Measurements from ENCODE around the gene TEX2.
A peak's percentile ranks its signal among the peaks of the same experiment; 100 is the strongest.
"Not testable (repeated sequence)": the region's sequence is repeated elsewhere in the genome, so short reads cannot be mapped to it uniquely, and the experiment has no call there.

TEX2 gene

GRCh38 chr17:64242633-64243032 lies 20.4 kb downstream of the TEX2 start:
- no peak overlapping the region for H2BK5ac ChIP-seq (ENCODE audit: low read length)
- H3K27me3 ChIP-seq (ENCODE audit: insufficient read depth, low read length, poor library complexity) = no peaks in the 10 kb centered on the region
- H2BK15ac ChIP-seq (replicated peaks; ENCODE audit: low read depth) = no peak overlapping the region
- no peak overlapping the region for H4K8ac ChIP-seq (ENCODE audit: low read depth, low read length)
- H2BK120ac ChIP-seq (ENCODE audit: low read depth, low read length) = no peak overlapping the region
- H3K23ac ChIP-seq (ENCODE audit: low read length) = no peak overlapping the region
- no peak overlapping the region for H3K27ac ChIP-seq (ENCODE audit: low read depth, low read length)
- H3K79me1 ChIP-seq (ENCODE audit: low read length) = no peaks in the 10 kb centered on the region
- no peak overlapping the region for H3K4me3 ChIP-seq (ENCODE audit: low read length)
- no peak overlapping the region for H3K56ac ChIP-seq (ENCODE audit: low read length)
- no CpG with 5 or more reads among the region's 7 CpGs for whole genome bisulfite sequencing (ENCODE audit: extremely low coverage, insufficient coverage, low lambda C conversion rate)
- H2AK5ac ChIP-seq (ENCODE audit: low read length) = no peak overlapping the region
- H3K79me2 ChIP-seq (ENCODE audit: control insufficient read depth, insufficient read depth, low read length) = no peaks in the 10 kb centered on the region
- no peak overlapping the region for H3K18ac ChIP-seq (ENCODE audit: low read length)
- no peak overlapping the region for H3K9ac ChIP-seq (ENCODE audit: low read length)
- H4K5ac ChIP-seq (ENCODE audit: low read length) = no peak overlapping the region
- H3K4me2 ChIP-seq (ENCODE audit: low read length) = no peak overlapping the region
- no peak for DNase-seq
- no peak overlapping the region for H3K4ac ChIP-seq (ENCODE audit: low read depth, low read length)
- H3K4me1 ChIP-seq (ENCODE audit: control insufficient read depth, low read depth, low read length) = peaks cover 10% of the 10 kb centered on the region
- no peaks in the 10 kb centered on the region for H3K36me3 ChIP-seq (ENCODE audit: control insufficient read depth, insufficient read depth, low read length)

GRCh38 chr17:64240741-64241347 lies 22.2 kb downstream of the TEX2 start:
- peak; percentile 48 for DNase-seq
- Histone ChIP-seq H3K23ac (ENCODE audit: low read length) (no peak overlapping the region), H3K79me2 (ENCODE audit: control insufficient read depth, insufficient read depth, low read length) (no peaks in the 10 kb centered on the region), H2BK120ac (ENCODE audit: low read depth, low read length) (no peak overlapping the region), H3K4me2 (ENCODE audit: low read length) (no peak overlapping the region), H2BK5ac (ENCODE audit: low read length) (no peak overlapping the region), H4K8ac (ENCODE audit: low read depth, low read length) (no peak overlapping the region), H3K18ac (ENCODE audit: low read length) (no peak overlapping the region), H3K27ac (ENCODE audit: low read depth, low read length) (no peak overlapping the region), H3K4me1 (ENCODE audit: control insufficient read depth, low read depth, low read length) (peaks cover 12% of the 10 kb centered on the region), H3K36me3 (ENCODE audit: control insufficient read depth, insufficient read depth, low read length) (no peaks in the 10 kb centered on the region), H3K4ac (ENCODE audit: low read depth, low read length) (peak overlapping the region; percentile 63), H3K9ac (ENCODE audit: low read length) (no peak overlapping the region), H4K5ac (ENCODE audit: low read length) (no peak overlapping the region), H3K79me1 (ENCODE audit: low read length) (no peaks in the 10 kb centered on the region), H3K27me3 (ENCODE audit: insufficient read depth, low read length, poor library complexity) (no peaks in the 10 kb centered on the region), H3K56ac (ENCODE audit: low read length) (no peak overlapping the region), H2AK5ac (ENCODE audit: low read length) (no peak overlapping the region), H3K4me3 (ENCODE audit: low read length) (no peak overlapping the region), H2BK15ac (replicated peaks; ENCODE audit: low read depth) (no peak overlapping the region)
- no CpG with 5 or more reads among the region's 8 CpGs for WGBS (ENCODE audit: extremely low coverage, insufficient coverage, low lambda C conversion rate)

DNA sequence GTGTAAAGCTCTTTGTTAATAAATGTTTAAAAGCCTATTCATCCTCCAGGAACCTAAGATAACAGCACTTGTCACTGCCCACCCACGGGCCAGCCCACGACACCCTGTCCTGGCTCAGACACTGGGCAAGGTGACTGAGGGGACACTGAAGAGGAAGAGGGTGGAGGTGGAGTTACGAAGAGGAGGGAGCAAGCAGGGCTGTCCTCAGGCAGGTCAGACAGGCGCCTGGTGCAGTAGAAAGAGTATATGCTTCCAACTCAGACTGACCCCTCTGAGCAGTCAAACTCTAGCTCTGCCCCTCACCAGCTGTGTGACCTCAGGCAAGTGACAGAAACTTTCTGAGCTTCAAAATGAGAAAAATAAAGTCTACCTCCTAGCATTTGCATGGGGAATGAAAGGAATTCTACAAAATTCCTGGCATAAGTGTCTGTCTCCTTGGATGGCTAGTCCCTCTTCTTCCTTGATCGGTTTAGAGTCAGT lies 22.8 kb downstream of the TEX2 start:
- Histone ChIP-seq H3K79me2 (ENCODE audit: control insufficient read depth, insufficient read depth, low read length) (no peaks in the 10 kb centered on the region), H3K27me3 (ENCODE audit: insufficient read depth, low read length, poor library complexity) (no peaks in the 10 kb centered on the region), H4K8ac (ENCODE audit: low read depth, low read length) (no peak overlapping the region), H3K4ac (ENCODE audit: low read depth, low read length) (no peak overlapping the region), H2BK5ac (ENCODE audit: low read length) (no peak overlapping the region), H3K27ac (ENCODE audit: low read depth, low read length) (peak overlapping the region; percentile 3), H3K18ac (ENCODE audit: low read length) (no peak overlapping the region), H3K79me1 (ENCODE audit: low read length) (no peaks in the 10 kb centered on the region), H2BK15ac (replicated peaks; ENCODE audit: low read depth) (no peak overlapping the region), H3K4me3 (ENCODE audit: low read length) (no peak overlapping the region), H3K9ac (ENCODE audit: low read length) (no peak overlapping the region), H3K36me3 (ENCODE audit: control insufficient read depth, insufficient read depth, low read length) (no peaks in the 10 kb centered on the region), H3K4me2 (ENCODE audit: low read length) (no peak overlapping the region), H2BK120ac (ENCODE audit: low read depth, low read length) (no peak overlapping the region), H3K4me1 (ENCODE audit: control insufficient read depth, low read depth, low read length) (peaks cover 12% of the 10 kb centered on the region), H4K5ac (ENCODE audit: low read length) (no peak overlapping the region), H3K23ac (ENCODE audit: low read length) (no peak overlapping the region), H3K56ac (ENCODE audit: low read length) (no peak overlapping the region), H2AK5ac (ENCODE audit: low read length) (no peak overlapping the region)
- WGBS (ENCODE audit: extremely low coverage, insufficient coverage, low lambda C conversion rate) = no CpG with 5 or more reads among the region's 5 CpGs
- DNase-seq = peak; percentile 81

DNA sequence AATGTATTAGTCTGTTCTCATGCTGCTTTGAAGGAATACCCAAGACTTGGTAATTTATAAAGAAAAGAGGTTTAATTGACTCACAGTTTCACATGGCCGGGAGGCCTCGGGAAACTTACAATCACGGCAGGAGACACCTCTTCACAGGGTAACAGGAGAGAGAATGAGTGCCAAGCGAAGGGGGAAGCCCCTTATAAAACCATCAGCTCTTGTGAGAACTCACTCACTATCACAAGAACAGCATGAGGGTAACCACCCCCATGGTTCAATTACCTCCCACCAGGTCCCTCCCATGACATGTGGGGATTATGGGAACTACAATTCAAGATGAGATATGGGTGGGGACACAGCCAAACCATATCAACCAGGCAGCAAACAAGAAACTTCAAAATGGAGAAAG lies 24.6 kb downstream of the TEX2 start:
- not testable (repeated sequence) for H3K9ac ChIP-seq (ENCODE audit: low read length); H3K4me3 ChIP-seq (ENCODE audit: low read length); H3K79me2 ChIP-seq (ENCODE audit: control insufficient read depth, insufficient read depth, low read length); H3K4me2 ChIP-seq (ENCODE audit: low read length); DNase-seq; H3K27ac ChIP-seq (ENCODE audit: low read depth, low read length); H3K56ac ChIP-seq (ENCODE audit: low read length); H3K79me1 ChIP-seq (ENCODE audit: low read length); H3K4ac ChIP-seq (ENCODE audit: low read depth, low read length); H3K18ac ChIP-seq (ENCODE audit: low read length); H2BK15ac ChIP-seq (replicated peaks; ENCODE audit: low read depth); H4K8ac ChIP-seq (ENCODE audit: low read depth, low read length); H2AK5ac ChIP-seq (ENCODE audit: low read length); H2BK120ac ChIP-seq (ENCODE audit: low read depth, low read length); H3K23ac ChIP-seq (ENCODE audit: low read length); H4K5ac ChIP-seq (ENCODE audit: low read length); H3K27me3 ChIP-seq (ENCODE audit: insufficient read depth, low read length, poor library complexity); H3K36me3 ChIP-seq (ENCODE audit: control insufficient read depth, insufficient read depth, low read length); H2BK5ac ChIP-seq (ENCODE audit: low read length)
- H3K4me1 ChIP-seq (ENCODE audit: control insufficient read depth, low read depth, low read length) = peaks cover 12% of the 10 kb centered on the region
- no CpG with 5 or more reads among the region's 4 CpGs for WGBS (ENCODE audit: extremely low coverage, insufficient coverage, low lambda C conversion rate)

GRCh38 chr17:64236827-64237403 lies 26.1 kb downstream of the TEX2 start:
- H2AK5ac ChIP-seq (ENCODE audit: low read length) = no peak overlapping the region
- no peak overlapping the region for H2BK5ac ChIP-seq (ENCODE audit: low read length)
- no peak overlapping the region for H2BK120ac ChIP-seq (ENCODE audit: low read depth, low read length)
- no peak overlapping the region for H4K8ac ChIP-seq (ENCODE audit: low read depth, low read length)
- no peak overlapping the region for H3K9ac ChIP-seq (ENCODE audit: low read length)
- no peak overlapping the region for H3K27ac ChIP-seq (ENCODE audit: low read depth, low read length)
- no peak overlapping the region for H2BK15ac ChIP-seq (replicated peaks; ENCODE audit: low read depth)
- no peaks in the 10 kb centered on the region for H3K36me3 ChIP-seq (ENCODE audit: control insufficient read depth, insufficient read depth, low read length)
- H4K5ac ChIP-seq (ENCODE audit: low read length) = no peak overlapping the region
- no peak overlapping the region for H3K4me3 ChIP-seq (ENCODE audit: low read length)
- H3K79me1 ChIP-seq (ENCODE audit: low read length) = no peaks in the 10 kb centered on the region
- H3K4me2 ChIP-seq (ENCODE audit: low read length) = no peak overlapping the region
- DNase-seq = peak; percentile 62
- no CpG with 5 or more reads among the region's 9 CpGs for WGBS (ENCODE audit: extremely low coverage, insufficient coverage, low lambda C conversion rate)
- no peak overlapping the region for H3K18ac ChIP-seq (ENCODE audit: low read length)
- no peaks in the 10 kb centered on the region for H3K79me2 ChIP-seq (ENCODE audit: control insufficient read depth, insufficient read depth, low read length)
- H3K4ac ChIP-seq (ENCODE audit: low read depth, low read length) = no peak overlapping the region
- H3K56ac ChIP-seq (ENCODE audit: low read length) = no peak overlapping the region
- H3K27me3 ChIP-seq (ENCODE audit: insufficient read depth, low read length, poor library complexity) = no peaks in the 10 kb centered on the region
- H3K23ac ChIP-seq (ENCODE audit: low read length) = no peak overlapping the region
- H3K4me1 ChIP-seq (ENCODE audit: control insufficient read depth, low read depth, low read length) = peaks cover 12% of the 10 kb centered on the region

GRCh38 chr17:64234961-64235360 lies 28.1 kb downstream of the TEX2 start:
- no peak overlapping the region for H3K18ac ChIP-seq (ENCODE audit: low read length)
- H3K36me3 ChIP-seq (ENCODE audit: control insufficient read depth, insufficient read depth, low read length) = no peaks in the 10 kb centered on the region
- peaks cover 3% of the 10 kb centered on the region for H3K4me1 ChIP-seq (ENCODE audit: control insufficient read depth, low read depth, low read length)
- H2BK120ac ChIP-seq (ENCODE audit: low read depth, low read length) = no peak overlapping the region
- no peak overlapping the region for H3K4ac ChIP-seq (ENCODE audit: low read depth, low read length)
- no CpG with 5 or more reads among the region's 6 CpGs for WGBS (ENCODE audit: extremely low coverage, insufficient coverage, low lambda C conversion rate)
- no peak overlapping the region for H2BK15ac ChIP-seq (replicated peaks; ENCODE audit: low read depth)
- H3K27me3 ChIP-seq (ENCODE audit: insufficient read depth, low read length, poor library complexity) = no peaks in the 10 kb centered on the region
- no peak overlapping the region for H2BK5ac ChIP-seq (ENCODE audit: low read length)
- no peak overlapping the region for H3K27ac ChIP-seq (ENCODE audit: low read depth, low read length)
- H3K23ac ChIP-seq (ENCODE audit: low read length) = no peak overlapping the region
- H3K9ac ChIP-seq (ENCODE audit: low read length) = no peak overlapping the region
- H3K79me1 ChIP-seq (ENCODE audit: low read length) = peaks cover 3% of the 10 kb centered on the region
- no peak overlapping the region for H3K4me2 ChIP-seq (ENCODE audit: low read length)
- H2AK5ac ChIP-seq (ENCODE audit: low read length) = no peak overlapping the region
- no peak for DNase-seq
- no peak overlapping the region for H3K56ac ChIP-seq (ENCODE audit: low read length)
- peaks cover 3% of the 10 kb centered on the region for H3K79me2 ChIP-seq (ENCODE audit: control insufficient read depth, insufficient read depth, low read length)
- H4K8ac ChIP-seq (ENCODE audit: low read depth, low read length) = no peak overlapping the region
- H3K4me3 ChIP-seq (ENCODE audit: low read length) = no peak overlapping the region
- H4K5ac ChIP-seq (ENCODE audit: low read length) = no peak overlapping the region
